ENCODE measurements around the gene PCDH1.

DNA sequence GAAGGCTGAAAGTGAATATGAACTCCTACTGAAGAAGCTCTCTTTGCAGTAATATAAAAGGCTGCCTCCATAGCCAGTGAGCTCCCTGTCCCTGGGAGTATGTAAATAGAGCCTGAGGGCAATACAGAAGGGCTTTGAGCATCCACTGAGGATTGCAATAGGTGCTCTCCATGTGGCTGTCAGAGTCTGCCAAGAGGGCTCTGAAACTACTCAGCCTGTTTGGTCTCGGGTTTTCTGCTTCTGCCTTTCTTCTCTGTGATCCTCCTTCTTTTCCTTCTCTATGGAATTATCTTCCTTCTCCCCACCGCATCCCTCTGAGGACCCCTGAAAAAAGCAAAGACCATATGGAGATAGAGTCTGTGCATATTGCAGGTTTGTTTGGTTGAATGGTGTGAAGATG lies 69.4 kb downstream of the PCDH1 start:
- TF ChIP-seq, protein P1, sequence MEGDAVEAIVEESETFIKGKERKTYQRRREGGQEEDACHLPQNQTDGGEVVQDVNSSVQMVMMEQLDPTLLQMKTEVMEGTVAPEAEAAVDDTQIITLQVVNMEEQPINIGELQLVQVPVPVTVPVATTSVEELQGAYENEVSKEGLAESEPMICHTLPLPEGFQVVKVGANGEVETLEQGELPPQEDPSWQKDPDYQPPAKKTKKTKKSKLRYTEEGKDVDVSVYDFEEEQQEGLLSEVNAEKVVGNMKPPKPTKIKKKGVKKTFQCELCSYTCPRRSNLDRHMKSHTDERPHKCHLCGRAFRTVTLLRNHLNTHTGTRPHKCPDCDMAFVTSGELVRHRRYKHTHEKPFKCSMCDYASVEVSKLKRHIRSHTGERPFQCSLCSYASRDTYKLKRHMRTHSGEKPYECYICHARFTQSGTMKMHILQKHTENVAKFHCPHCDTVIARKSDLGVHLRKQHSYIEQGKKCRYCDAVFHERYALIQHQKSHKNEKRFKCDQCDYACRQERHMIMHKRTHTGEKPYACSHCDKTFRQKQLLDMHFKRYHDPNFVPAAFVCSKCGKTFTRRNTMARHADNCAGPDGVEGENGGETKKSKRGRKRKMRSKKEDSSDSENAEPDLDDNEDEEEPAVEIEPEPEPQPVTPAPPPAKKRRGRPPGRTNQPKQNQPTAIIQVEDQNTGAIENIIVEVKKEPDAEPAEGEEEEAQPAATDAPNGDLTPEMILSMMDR (IDR thresholded peaks at IDR 0.05), result no peak
- TF ChIP-seq POLR2AphosphoS5 (IDR thresholded peaks at IDR 0.05), result no peak
- no peak for TF ChIP-seq POLR2A (IDR thresholded peaks at IDR 0.05)
- no peak for TF ChIP-seq EP300 (IDR thresholded peaks at IDR 0.05)
